ENCODE measurements around the gene MDN1. TPM values are rescaled to one million over a fixed set of nuclear protein-coding genes. Genes with fewer than 3 reads are reported as not detected.
"Not testable (repeated sequence)": the region's sequence is repeated elsewhere in the genome, so short reads cannot be mapped to it uniquely, and the experiment has no call there.

MDN1 gene
- total RNA-seq, 1 experiment from 2014 or later: 12.7 TPM

DNA sequence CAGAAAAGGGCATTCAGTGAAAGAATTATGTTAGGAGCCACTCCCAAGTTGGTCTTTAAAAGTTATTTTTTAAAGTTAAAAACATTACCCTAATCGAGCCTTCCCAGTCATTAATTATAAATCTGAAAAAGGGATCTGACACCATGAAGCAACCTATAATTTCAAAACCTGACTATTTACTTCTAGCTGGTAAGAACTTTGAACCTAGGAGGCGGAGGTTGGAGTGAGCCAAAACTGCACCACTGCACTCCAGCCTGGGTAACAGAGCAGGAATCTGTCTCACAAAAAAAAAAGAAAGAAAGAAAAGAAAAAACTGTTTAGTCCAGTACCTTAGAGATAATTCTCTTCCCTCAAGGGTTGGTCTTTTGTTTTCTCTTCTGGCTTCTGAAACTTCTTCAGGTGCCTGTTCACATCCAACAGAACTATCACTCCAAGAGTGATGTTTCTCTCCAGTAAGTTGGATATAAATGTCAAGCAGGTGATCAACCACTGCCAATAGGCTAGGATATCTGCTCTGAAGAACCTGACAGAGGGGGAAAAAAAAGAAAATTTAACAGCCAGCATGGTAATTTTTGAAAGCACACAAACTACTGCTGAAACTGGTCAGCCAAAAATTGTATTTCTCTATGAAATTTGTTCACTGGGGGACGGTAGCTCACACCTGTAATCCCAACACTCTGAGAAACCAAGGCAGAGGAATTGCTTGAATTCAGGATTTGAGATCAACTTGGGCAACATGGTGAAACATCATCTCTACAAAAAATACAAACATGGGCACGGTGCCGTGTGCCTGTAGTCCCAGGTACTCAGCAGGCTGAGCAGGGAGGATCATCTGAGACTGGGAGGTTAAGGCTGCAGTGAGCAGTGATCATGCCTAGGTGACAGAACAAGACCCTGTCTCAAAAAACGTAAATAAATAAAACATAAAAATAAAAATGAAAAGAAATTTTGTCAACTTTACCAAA is 38.2 kb downstream of the MDN1 start:
- no peak for DNase-seq (ENCODE audit: low spot score)
- in situ Hi-C loops (cut with HindIII; ENCODE audit: low sequenced_read_pairs): no loop called here

DNA sequence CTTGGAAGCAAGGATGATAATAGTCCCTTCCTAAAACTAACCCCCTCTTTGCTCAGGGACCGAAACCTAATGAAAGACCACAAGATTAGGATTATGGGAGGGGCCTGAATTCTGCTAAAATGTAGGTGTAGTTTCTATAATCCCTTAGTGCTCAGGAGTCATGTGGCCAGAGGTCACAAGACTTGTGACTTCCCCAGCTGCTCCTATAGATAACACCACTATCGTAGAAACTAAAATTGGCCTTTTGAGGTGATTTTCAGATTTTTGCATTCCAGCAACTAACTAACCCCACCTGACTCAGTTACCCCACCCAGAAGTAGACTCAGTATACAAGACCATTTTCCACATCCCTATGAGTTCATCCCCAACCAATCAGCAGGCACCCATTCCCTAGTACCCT is 42.1 kb downstream of the MDN1 start:
- no peak for DNase-seq (ENCODE audit: low spot score)
- in situ Hi-C loops (cut with HindIII; ENCODE audit: low sequenced_read_pairs): no loop called here

DNA sequence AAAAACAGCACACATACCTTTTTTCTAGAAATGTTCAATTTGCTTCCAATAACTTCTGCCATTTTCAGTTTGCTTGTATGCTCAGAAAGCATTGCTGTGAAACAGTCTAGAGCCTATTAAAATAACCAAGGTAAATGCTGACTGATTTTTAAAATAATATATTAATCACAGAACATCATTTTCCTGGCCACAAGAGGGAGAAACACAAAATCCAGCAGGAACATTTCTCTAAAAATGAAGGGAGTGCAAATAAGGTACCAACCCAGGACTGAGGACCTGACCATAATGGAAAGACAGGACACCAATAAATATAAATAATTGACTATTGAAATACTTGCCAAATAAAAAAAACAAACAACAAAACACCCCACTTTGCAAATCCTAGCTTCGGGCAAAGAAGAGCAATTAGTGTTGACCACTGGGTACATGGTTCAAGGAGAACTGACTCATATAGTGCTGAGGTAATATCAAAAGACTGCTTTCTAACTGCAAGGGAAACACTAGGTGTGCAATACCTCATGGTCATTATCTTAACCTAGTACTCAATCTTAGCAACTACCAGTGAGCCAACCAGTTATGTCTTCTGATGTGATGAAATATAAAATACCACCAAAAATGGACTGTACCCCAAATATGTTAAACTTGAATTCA is 42.9 kb downstream of the MDN1 start:
- in situ Hi-C loops (cut with HindIII; ENCODE audit: low sequenced_read_pairs): no loop called here
- no peak for DNase-seq (ENCODE audit: low spot score)

DNA sequence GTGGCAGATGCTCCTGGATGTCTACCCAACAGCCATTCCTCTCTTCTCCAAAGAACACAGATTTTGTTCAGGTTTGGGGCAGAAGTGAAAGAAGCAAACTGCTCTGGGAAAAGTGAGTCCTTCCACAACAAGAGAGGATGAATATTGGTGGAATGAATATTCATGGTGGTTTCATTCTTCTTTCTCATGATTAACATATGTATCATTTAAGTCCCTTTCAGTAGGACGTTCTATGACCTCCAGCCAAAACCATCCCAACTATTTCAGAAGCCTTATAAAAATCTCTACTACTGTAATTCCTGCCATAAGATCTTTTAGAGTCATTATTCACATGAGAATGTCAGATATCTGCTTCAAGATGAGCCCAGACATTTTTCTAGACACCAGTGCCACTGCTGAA is 44.4 kb downstream of the MDN1 start:
- DNase-seq (ENCODE audit: low spot score): no peak
- in situ Hi-C loops (cut with HindIII; ENCODE audit: low sequenced_read_pairs): no loop called here

DNA sequence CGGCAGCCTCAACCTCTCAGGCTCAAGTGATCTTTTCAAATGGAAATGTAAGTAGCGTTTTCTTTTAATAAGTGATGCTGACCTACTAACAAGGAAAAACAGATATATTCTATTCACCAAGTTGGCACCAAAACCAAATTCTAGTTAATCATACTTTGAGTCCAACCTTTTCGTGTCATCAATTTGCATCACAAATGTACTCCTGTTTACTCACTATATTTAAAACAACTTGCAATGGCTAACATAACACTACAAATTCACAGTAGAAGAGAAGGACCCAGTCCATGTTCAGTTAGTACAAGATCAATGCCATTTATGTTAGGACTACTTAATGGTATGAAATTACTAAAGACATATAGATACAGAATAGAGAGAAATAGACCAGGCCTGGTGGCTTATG is 50.0 kb downstream of the MDN1 start:
- DNase-seq (ENCODE audit: low spot score): no peak
- in situ Hi-C loops (cut with HindIII; ENCODE audit: low sequenced_read_pairs): no loop called here

DNA sequence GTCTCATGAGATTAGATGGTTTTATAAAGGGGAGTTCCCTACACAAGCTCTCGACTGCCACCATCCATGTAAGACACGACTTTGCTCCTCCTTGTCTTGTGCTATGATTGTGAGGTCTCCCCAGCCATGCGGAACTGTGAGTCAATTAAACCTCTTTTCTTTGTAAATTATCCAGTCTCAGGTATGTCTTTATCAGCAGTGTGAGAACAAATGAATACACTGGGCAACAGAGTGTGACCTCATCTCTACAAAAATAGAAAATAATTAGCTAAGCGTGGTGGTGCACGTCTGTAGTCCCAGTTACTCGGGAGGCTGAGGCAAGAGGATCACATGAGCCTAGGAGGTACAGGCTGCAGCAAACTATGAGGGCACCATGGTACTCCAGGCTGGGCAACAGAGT is 51.3 kb downstream of the MDN1 start:
- DNase-seq (ENCODE audit: low spot score): no peak
- in situ Hi-C loops (cut with HindIII; ENCODE audit: low sequenced_read_pairs): no loop called here

DNA sequence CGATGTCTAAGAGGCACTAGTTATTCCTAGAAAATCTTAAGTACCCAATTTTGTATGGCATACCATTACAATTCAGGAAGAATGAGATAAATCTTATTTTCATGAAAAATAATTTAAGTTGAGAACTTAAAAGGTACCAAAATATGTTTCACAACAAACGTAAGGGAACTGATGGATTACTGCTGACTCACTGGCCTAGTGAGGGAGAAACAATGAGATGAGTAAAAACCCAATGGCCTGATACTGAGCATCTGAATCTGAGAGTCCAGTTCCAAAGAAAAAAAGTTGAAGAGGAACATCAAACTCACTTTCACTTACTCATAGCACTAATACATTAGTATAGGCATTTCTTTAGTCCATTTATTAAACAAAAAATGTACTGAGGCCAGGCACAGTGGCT is 56.0 kb downstream of the MDN1 start:
- in situ Hi-C loops (cut with HindIII; ENCODE audit: low sequenced_read_pairs): no loop called here
- no peak for DNase-seq (ENCODE audit: low spot score)

DNA sequence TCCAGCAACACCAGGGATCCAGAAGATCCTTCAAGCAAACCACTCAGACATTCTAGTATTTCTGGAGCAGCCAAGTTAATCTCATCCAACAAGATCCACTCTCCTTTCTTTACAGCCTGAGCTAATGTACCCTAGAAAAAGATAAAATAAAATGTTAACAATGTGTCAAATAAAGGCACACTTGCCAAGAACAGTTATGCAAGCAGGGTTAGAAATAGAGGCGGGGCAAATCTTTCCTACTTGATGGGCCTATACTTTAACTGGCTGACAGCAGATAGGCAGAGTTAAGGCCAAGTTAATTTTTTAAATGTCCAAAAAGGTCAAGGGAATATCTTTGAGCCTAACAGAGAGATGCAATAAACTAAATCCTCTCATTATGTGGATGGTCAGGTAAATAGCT is 60.8 kb downstream of the MDN1 start:
- in situ Hi-C loops (cut with HindIII; ENCODE audit: low sequenced_read_pairs): no loop called here
- no peak for DNase-seq (ENCODE audit: low spot score)

DNA sequence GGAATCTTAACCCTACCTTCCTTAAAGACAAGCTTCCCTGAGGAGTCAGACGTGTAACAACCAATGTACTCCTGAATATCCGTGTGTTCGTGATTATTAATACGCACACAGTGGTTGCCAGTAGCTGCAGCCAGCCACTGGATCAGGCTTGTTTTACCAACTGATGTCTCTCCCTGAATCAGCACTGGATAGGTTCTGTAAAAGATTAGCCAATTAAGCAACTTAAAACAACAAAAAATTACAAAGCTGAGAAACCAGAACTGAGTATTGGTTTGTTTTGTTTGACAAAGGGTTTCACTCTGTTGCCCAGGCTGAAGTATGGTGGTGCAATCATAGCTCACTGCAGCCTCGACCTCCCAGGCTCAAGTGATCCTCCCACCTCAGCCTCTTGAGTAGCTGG is 69.3 kb downstream of the MDN1 start:
- in situ Hi-C loops (cut with HindIII; ENCODE audit: low sequenced_read_pairs): no loop called here
- no peak for DNase-seq (ENCODE audit: low spot score)

DNA sequence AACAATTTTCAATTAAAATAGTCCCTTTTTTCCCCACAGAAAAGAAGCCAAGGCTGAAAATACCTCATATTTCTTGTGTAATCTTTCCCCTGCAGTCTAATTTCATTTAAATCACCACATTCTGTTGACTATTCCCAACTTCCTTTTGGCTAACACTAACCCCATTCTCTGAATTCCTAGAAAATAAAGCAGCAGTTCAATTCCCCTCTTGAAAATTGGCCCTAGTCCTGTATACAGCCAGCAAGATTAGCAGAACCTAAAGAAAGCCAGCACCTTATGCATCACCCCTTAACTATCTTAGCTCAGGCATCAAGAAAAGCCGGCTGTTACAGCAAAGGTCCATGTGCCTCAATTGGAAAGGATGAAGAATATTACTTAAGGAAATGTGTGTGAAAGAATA is 69.7 kb downstream of the MDN1 start:
- DNase-seq (ENCODE audit: low spot score): no peak
- in situ Hi-C loops (cut with HindIII; ENCODE audit: low sequenced_read_pairs): no loop called here

DNA sequence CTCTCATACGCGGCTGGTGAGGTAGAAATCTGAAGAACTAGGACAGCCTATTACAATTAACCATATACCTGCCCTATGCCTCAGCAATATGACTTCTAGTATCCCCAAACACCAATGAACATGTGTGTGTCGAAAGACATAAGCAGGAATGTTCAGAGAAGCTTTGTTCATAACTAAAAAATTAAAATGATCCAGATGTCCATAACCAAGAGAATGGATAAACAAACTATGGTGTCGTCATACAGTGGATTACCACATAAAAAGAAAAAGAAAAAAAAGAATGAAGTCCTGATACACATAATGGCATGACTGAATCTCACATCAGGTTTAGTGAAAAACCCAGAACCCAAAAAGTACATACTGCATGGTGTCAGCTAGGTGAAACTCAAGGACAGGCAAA is 73.9 kb downstream of the MDN1 start:
- no peak for DNase-seq (ENCODE audit: low spot score)
- in situ Hi-C loops (cut with HindIII; ENCODE audit: low sequenced_read_pairs): no loop called here

DNA sequence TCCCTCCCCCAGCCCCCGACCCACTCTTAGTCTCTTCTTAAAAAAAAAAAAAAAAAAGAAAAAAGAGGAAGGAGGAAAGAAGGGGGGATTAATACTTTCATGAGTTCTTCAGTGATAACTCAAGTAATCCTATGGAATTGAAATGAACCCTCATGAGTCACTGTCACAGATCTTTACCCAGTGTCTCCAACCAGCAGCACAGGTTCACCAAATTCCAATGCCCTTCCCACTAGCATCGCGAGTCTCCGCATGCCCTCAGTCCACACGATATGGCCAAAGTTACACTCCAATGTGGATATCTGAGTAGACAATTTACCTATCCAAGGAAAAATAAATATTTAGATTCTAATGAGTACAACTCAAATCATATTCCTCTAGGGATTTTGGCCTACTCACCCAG is 74.5 kb downstream of the MDN1 start:
- in situ Hi-C loops (cut with HindIII; ENCODE audit: low sequenced_read_pairs): no loop called here
- DNase-seq (ENCODE audit: low spot score): no peak

DNA sequence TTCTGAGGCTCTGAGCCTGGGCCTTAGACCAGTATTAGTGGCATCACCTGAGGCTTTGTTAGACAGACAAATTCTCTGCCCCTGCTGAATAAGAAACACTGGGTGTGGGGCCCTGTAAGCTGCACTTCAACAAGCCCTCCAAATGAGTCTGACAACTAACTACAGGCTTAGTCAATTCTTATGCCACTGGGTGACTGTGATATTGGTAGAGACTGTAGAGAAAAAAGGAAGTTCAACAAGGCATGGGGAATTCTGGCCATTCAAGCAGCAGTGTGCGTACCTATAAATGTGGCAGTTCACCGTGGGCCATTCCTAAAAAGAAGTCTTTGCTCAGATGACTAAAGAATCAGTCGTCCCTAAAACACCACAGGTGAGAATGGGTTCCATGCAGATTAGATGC is 82.7 kb downstream of the MDN1 start:
- in situ Hi-C loops (cut with HindIII; ENCODE audit: low sequenced_read_pairs): no loop called here
- DNase-seq (ENCODE audit: low spot score): no peak

DNA sequence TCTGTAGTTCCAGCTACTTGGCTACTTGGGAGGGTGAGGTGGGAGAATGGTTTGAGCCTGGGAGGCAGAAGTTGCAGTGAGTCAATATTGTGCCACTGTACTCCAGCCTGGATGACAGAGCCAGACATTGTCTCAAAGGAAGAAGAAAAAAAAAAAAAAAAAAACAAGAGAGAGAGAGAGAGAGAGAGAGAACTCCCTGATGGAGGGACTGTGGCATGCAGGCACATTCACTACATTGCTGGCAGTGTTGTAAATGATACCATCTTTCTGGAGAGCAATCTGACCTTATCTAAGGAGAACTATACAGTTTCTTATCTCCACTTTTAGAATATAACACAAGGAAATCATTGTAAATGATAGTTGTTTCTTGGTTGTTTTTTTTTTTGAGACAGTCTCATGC is 85.1 kb downstream of the MDN1 start:
- DNase-seq (ENCODE audit: low spot score): no peak
- in situ Hi-C loops (cut with HindIII; ENCODE audit: low sequenced_read_pairs): no loop called here

DNA sequence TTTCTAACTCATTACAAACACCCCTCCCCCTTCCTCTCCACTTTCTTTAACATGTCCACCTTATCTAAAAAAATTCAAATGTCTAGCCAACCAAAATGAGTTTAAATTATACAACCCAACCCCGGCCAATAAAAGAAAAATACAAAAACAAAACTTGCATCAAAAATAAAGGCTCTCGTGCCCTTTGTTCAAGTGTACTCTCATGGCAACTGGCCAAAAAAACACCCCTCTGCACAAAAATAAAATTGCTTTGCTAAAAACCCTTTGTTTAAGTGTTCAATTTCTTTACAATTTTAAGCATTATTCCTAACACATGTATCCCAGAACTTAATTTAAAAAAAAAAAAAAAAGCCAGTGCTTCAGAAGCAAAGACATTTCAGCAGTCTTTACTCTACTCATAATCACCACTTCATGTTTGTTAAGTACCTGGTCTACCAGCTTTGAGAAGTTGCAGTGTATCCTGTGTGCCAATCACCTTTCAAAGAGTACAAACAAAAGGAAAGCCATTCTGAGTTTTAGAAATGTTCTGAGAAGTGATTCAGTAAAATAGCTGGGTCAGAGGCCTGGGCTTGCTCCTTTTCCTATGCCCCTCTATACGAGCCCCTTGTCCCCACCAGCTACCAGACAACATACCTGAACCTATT is 87.5 kb downstream of the MDN1 start:
- in situ Hi-C loops (cut with HindIII; ENCODE audit: low sequenced_read_pairs): no loop called here
- DNase-seq (ENCODE audit: low spot score): no peak

DNA sequence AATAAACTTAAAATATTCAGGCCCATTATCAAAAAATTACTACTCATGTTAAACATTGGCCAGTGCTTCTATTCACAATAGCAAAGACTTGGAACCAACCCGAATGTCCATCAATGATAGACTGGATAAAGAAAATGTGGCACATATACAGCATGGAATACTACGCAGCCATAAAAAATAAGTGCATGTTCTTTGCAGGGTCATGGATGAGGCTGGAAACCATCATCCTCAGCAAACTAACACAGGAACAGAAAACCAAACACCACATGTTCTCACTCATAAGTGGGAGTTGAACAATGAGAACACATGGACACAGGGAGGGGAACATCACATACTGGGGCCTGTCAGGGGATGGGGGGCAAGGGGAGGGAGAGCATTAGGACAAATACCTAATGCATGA is 88.3 kb downstream of the MDN1 start:
- DNase-seq (ENCODE audit: low spot score); in situ Hi-C loops (cut with HindIII; ENCODE audit: low sequenced_read_pairs): not testable (repeated sequence)

DNA sequence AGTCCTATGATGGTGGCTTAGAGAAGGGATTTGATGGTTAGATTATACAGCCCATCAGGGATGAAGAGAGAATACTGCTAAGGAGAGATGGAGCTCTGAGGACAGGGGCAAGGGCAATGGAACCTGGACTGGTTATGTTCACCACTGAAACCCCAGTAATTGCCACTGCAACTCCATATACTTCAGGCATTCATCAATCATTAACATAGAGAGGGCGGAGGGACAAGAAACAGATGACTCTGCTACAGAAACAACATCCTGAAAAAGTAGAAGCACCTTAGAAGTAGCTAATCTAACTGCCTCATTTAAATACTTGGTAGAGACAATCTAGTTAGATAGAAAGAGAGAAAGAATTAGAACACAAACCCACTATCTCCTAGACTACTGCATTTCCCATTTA is 89.8 kb downstream of the MDN1 start:
- DNase-seq (ENCODE audit: low spot score): no peak
- in situ Hi-C loops (cut with HindIII; ENCODE audit: low sequenced_read_pairs): no loop called here

DNA sequence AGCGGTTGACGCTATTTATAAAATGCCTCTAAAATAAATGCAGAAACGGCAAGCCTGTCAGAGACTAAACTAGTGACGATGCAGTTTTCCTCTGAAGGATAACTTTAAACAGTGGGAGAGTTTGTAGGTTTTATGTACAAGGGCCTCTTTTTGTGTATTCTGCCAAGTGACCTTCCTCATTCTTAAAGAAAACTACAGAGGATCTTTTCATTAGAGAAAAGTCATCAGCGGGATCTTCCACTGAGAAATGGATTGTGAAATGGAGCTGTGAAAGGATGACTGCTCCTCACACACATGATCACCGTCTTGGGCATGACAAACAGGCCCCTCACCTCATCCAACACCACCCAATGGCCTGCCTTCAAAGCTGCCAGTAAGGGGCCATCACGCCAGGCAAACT is 92.1 kb downstream of the MDN1 start:
- in situ Hi-C loops (cut with HindIII; ENCODE audit: low sequenced_read_pairs): no loop called here
- no peak for DNase-seq (ENCODE audit: low spot score)

DNA sequence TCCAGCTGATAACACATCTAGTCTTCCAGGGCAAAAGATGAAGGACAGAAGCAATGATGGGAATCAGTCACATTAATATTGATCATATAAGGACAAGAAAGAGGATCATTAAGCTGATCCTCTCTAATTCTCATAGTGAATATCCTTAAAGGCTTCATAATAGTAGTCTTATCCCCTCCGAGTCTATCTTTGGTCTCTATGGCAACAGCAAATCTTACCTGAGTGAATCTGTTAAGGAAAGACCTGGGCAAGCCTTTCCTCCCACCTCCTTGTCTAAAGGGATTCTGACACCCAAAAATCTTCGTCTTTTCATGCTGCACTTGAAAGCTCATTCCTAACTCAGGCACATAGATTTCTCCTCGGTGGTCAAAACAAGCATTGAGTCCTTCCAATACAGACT is 94.6 kb downstream of the MDN1 start:
- DNase-seq (ENCODE audit: low spot score): no peak
- in situ Hi-C loops (cut with HindIII; ENCODE audit: low sequenced_read_pairs): no loop called here

DNA sequence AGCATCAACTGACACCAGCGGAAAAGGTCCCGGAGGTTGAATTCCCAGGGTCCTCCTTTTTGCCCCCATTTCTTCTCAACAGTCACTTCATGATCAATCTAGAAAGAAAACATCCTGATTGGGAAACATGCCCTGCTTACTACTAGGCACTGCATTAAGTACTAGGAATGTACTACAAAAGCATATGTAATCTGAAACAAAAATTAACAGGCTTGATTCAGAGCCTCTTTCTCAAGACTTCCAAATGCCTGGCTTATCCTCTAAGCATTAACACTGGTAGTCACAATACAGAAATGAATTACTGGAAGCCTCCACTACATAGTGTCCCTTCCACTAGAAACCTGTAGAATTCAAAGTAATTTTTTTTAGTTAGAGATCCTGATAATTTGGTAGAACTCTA is 96.5 kb downstream of the MDN1 start:
- in situ Hi-C loops (cut with HindIII; ENCODE audit: low sequenced_read_pairs): no loop called here
- DNase-seq (ENCODE audit: low spot score): no peak

Data from G401 (cell line).